HepG2 (cell line): ENCODE results near the gene PDZD7. TPM values are rescaled to one million over a fixed set of nuclear protein-coding genes. Genes with fewer than 3 reads are reported as not detected.

Experiments used
- ARID5B ChIP-seq: IDR thresholded peaks from 2 replicates; pipeline ENCODE4 v1.4.0; 2020; ENCODE audit warnings: mild to moderate bottlenecking, missing genetic modification reagents
- ATF2 ChIP-seq: sonication (generic); formaldehyde crosslinking; IDR thresholded peaks from 2 replicates; pipeline ENCODE4 v1.4.0; 2020; ENCODE audit warnings: missing genetic modification reagents
- FOXA3 ChIP-seq: IDR thresholded peaks from 2 replicates; pipeline ENCODE4 v1.6.1; 2016; ENCODE audit warnings: missing genetic modification reagents, missing compliant biosample characterization
- HMG20B ChIP-seq: conservative IDR thresholded peaks from 2 replicates; pipeline ENCODE4 v1.6.1; 2016; ENCODE audit warnings: missing genetic modification reagents, missing compliant biosample characterization
- KAT7 ChIP-seq: IDR thresholded peaks from 2 replicates; pipeline ENCODE4 v1.6.1; 2018; ENCODE audit warnings: borderline replicate concordance, missing compliant biosample characterization
- KLF12 ChIP-seq: sonication (generic); formaldehyde crosslinking; IDR thresholded peaks from 2 replicates; pipeline ENCODE4 v1.4.0; 2020; ENCODE audit warnings: missing genetic modification reagents, borderline replicate concordance
- MIER2 ChIP-seq: IDR thresholded peaks from 2 replicates; pipeline ENCODE4 v1.6.1; 2016; ENCODE audit warnings: missing biosample characterization, missing genetic modification reagents
- NCOA2 ChIP-seq: sonication (generic); formaldehyde crosslinking; IDR thresholded peaks from 2 replicates; pipeline ENCODE4 v1.8.0; 2022; ENCODE audit warnings: inconsistent platforms
- NFYC ChIP-seq: IDR thresholded peaks from 2 replicates; pipeline ENCODE4 v1.6.1; 2016; ENCODE audit warnings: missing genetic modification reagents, missing compliant biosample characterization
- PLSCR1 ChIP-seq: sonication (generic); formaldehyde crosslinking; IDR thresholded peaks from 2 replicates; pipeline ENCODE4 v1.5.0; 2020; ENCODE audit warnings: missing genetic modification reagents, mild to moderate bottlenecking, borderline replicate concordance
- POLR2AphosphoS5 ChIP-seq: IDR thresholded peaks from 2 replicates; pipeline ENCODE4 v1.6.1; 2012; ENCODE audit warnings: low read depth, low read length
- RERE ChIP-seq: IDR thresholded peaks from 2 replicates; pipeline ENCODE4 v1.6.1; 2016; ENCODE audit warnings: low read depth, missing genetic modification reagents, missing compliant biosample characterization
- SIX4 ChIP-seq: sonication (generic); formaldehyde crosslinking; IDR thresholded peaks from 2 replicates; pipeline ENCODE4 v1.4.0; 2020; ENCODE audit warnings: missing genetic modification reagents
- SOX13 ChIP-seq, 3 experiments: fragments of 450-650 bp in 1 of 3; sonication (generic) in 1 of 3; formaldehyde crosslinking in 1 of 3; IDR thresholded peaks in 2 of 3; conservative IDR thresholded peaks in 1 of 3; 2 replicates each; pipeline versions ENCODE4 v1.5.0 to v1.6.1; 2016 to 2020; ENCODE audit warnings: antibody characterized with exemption in 1 of 3, mild to moderate bottlenecking in 1 of 3, missing compliant biosample characterization in 1 of 3, missing genetic modification reagents in 1 of 3, moderate library complexity in 1 of 3
- SRSF9 ChIP-seq: fragments of 200-400 bp; formaldehyde crosslinking; IDR thresholded peaks from 2 replicates; pipeline ENCODE4 v1.6.1; 2018; ENCODE audit warnings: borderline replicate concordance, mild to moderate bottlenecking, low read depth, low read length; ENCODE audit not compliant: insufficient read depth, poor library complexity, severe bottlenecking
- ZMAT3 ChIP-seq: sonication (generic); formaldehyde crosslinking; conservative IDR thresholded peaks from 2 replicates; pipeline ENCODE4 v1.7.0; 2021; ENCODE audit warnings: missing genetic modification reagents
- polyA plus RNA-seq, 8 experiments: library from polyadenylated mRNA; depleted of rRNA in 3 of 8; stranded (reverse) in 7 of 8; unstranded in 1 of 8; fragments of >200 nt; fragmentation: Illumina TruSeq in 4 of 8; extraction: Trizol in 4 of 8; gene quantifications; 2 replicates each; pipeline versions ENCODE4 v1.2.1 to v1.2.3, GENCODE V29; 2011 to 2016; ENCODE audit warnings: low read depth in 4 of 8, missing spikeins in 1 of 8, mixed read lengths in 1 of 8; ENCODE audit not compliant: insufficient read depth in 1 of 8
- total RNA-seq, 5 experiments: library from RNA; depleted of rRNA; stranded (reverse); fragments of >200 nt; fragmentation: Illumina TruSeq; extraction: Trizol; gene quantifications; 2 replicates each; pipeline ENCODE4 v1.2.3, GENCODE V29; 2016; ENCODE audit warnings: low read depth in 1 of 5

PDZD7 gene
- total and polyA plus RNA-seq, 2 of the 13 experiments (the other 11 are each of a cell fraction or from before 2014, with no cell fraction given), result 0.58 to 0.73 TPM

- TF ChIP-seq SOX13 (IDR thresholded peaks at IDR 0.05) (no peak), SOX13 (CRISPR knock-in tag; conservative IDR thresholded peaks at IDR 0.05 in 1 of 2, IDR thresholded peaks at IDR 0.05 in 1 of 2) (peak in 1 of 2 experiments; percentile 92; a peak in 2 of 4 replicates), MIER2 (peak; percentile 70), ZMAT3 (CRISPR knock-in tag) (peak; percentile 74), KLF12 (CRISPR knock-in tag) (peak; percentile 91; the same call in 1 of the 2 replicates), ATF2 (peak; percentile 66; the same call in 1 of the 2 replicates), KAT7 (CRISPR knock-in tag) (peak; percentile 19; the same call in 1 of the 2 replicates), POLR2AphosphoS5 (peak; percentile 51; the same call in 1 of the 2 replicates), PLSCR1 (CRISPR knock-in tag) (no peak), NCOA2 (CRISPR knock-in tag) (peak; percentile 94), FOXA3 (CRISPR knock-in tag) (peak; percentile 98), ARID5B (CRISPR knock-in tag) (peak; percentile 97), RERE (CRISPR knock-in tag) (peak; percentile 90), NFYC (CRISPR knock-in tag) (0 out of 2 replicates have a peak, but pooled peaks have one; percentile 11), SIX4 (CRISPR knock-in tag) (peak; percentile 47; the same call in 1 of the 2 replicates), HMG20B (CRISPR knock-in tag) (peak; percentile 93), SRSF9 (no peak)
These were observed 59.8 kb downstream of the PDZD7 start (continued) for GRCh38 chr10:100970914-100971811.
